Calu3 (cell line): ENCODE results near the gene GNB1L. TPM values are rescaled to one million over a fixed set of nuclear protein-coding genes. Genes with fewer than 3 reads are reported as not detected.

Experiments
- BruUV-seq: library from RNA; stranded (reverse); fragments of 400-500 nt; replicated peaks from 2 replicates; lab custom pipeline; 2021; lab: Mats Ljungman, UMichigan
- CTCF ChIA-PET: fragments of 300-600 bp; sonication (Branson Sonifier 250); formaldehyde crosslinking; loops from one replicate; lab custom pipeline; 2022; ENCODE audit warnings: antibody characterized with exemption; lab: Charles Lee
- DNase-seq: peaks from one replicate; pipeline ENCODE4 v3.0.0; 2022
- H3K27ac Mint-ChIP-seq: one replicate; pipeline ENCODE4 v1.8.0; 2022; ENCODE audit warnings: mixed read lengths; ENCODE audit not compliant: unreplicated experiment
- H3K27me3 Mint-ChIP-seq: one replicate; pipeline ENCODE4 v1.8.0; 2022; ENCODE audit warnings: mixed read lengths; ENCODE audit not compliant: unreplicated experiment
- H3K36me3 Mint-ChIP-seq: one replicate; pipeline ENCODE4 v1.8.0; 2022; ENCODE audit warnings: mild to moderate bottlenecking, moderate library complexity, mixed read lengths; ENCODE audit not compliant: insufficient read depth, unreplicated experiment
- H3K4me1 Mint-ChIP-seq: one replicate; pipeline ENCODE4 v1.8.0; 2022; ENCODE audit warnings: mild to moderate bottlenecking, low read depth, mixed read lengths; ENCODE audit not compliant: unreplicated experiment
- H3K4me3 Mint-ChIP-seq: one replicate; pipeline ENCODE4 v1.8.0; 2022; ENCODE audit warnings: mild to moderate bottlenecking, low read depth, moderate library complexity, mixed read lengths; ENCODE audit not compliant: unreplicated experiment
- H3K9me3 Mint-ChIP-seq: one replicate; pipeline ENCODE4 v1.8.0; 2022; ENCODE audit warnings: low read depth, mixed read lengths; ENCODE audit not compliant: unreplicated experiment
- CTCF ChIP-seq: fragments of 200-600 bp; IDR thresholded peaks from one replicate; pipeline ENCODE4 v1.8.0; 2022; ENCODE audit warnings: antibody characterized with exemption; ENCODE audit not compliant: unreplicated experiment
- intact Hi-C: fragments of 100-400 bp; cut with micrococcal nuclease; formaldehyde crosslinking; loops from one replicate; pipeline ENCODE4 v1.10.0; 2022; ENCODE audit not compliant: unreplicated experiment
- total RNA-seq: library from RNA; stranded (reverse); gene quantifications from 2 replicates; pipeline ENCODE4 v1.2.3, GENCODE V29; 2022

The GNB1L gene
- total RNA-seq, 1 experiment from 2014 or later: 13.0 TPM

GRCh38 chr22:19903031-19903430 is 48.4 kb upstream of the GNB1L start:
- no peaks in the 10 kb centered on the region for H3K4me1 Mint-ChIP-seq
- CTCF ChIA-PET: no interaction called here
- H3K9me3 Mint-ChIP-seq: no peaks in the 10 kb centered on the region
- BruUV-seq: no TSS peak
- no peak overlapping the region for H3K4me3 Mint-ChIP-seq
- H3K27ac Mint-ChIP-seq: no peak overlapping the region
- no peak for DNase-seq
- TF ChIP-seq CTCF: no peak
- intact Hi-C loops: no loop called here
- H3K36me3 Mint-ChIP-seq: no peaks in the 10 kb centered on the region
- no peaks in the 10 kb centered on the region for H3K27me3 Mint-ChIP-seq

DNA sequence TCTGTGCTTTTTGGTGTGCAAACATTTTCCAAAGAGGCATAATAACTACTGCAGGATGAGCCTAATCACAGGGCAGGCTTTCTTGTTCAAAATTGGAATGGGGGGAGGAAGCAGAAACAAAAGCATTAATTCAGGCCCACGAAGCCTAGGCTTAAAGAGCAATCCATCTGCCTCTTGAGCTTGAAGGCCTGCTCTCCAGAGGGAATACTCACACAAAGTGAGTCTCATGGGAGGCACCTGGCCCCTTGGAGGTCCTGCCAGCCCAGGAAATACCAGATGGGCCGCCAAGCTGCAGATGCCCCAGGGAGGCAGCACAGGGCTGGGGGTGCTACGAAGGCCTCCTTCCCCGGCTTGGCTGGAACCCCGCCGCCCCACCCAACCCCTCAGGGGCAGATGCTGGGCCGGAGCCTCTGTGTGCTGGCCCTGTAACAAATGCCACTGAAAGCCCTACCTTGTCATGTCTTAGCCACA is 47.6 kb upstream of the GNB1L start:
- Mint-ChIP-seq H3K4me1 (no peaks in the 10 kb centered on the region), H3K4me3 (no peak overlapping the region), H3K36me3 (no peaks in the 10 kb centered on the region), H3K9me3 (no peaks in the 10 kb centered on the region), H3K27ac (no peak overlapping the region), H3K27me3 (no peaks in the 10 kb centered on the region)
- intact Hi-C loops: no loop called here
- BruUV-seq: no TSS peak
- CTCF ChIA-PET: interaction anchor here (0.6 to 1.0 kb wide), 3 partner anchors 146 to 684 kb away, joined by 3 to 4 read pairs (median 3); no protein-coding TSS in a partner anchor
- DNase-seq: no peak
- TF ChIP-seq CTCF: no peak

- no TSS peak for BruUV-seq
- Mint-ChIP-seq H3K4me3 (no peak overlapping the region), H3K36me3 (no peaks in the 10 kb centered on the region), H3K27ac (no peak overlapping the region), H3K4me1 (no peaks in the 10 kb centered on the region), H3K9me3 (no peaks in the 10 kb centered on the region), H3K27me3 (no peaks in the 10 kb centered on the region)
- intact Hi-C loops: no loop called here
- no peak for TF ChIP-seq CTCF
- no peak for DNase-seq
- CTCF ChIA-PET: interaction anchor here (0.8 to 1.0 kb wide), 2 partner anchors 145 to 685 kb away, joined by 3 to 4 read pairs; no protein-coding TSS in a partner anchor
Measured at GRCh38 chr22:19901577-19902244, 47.0 kb upstream of the GNB1L start.

GRCh38 chr22:19900707-19901436 is 46.2 kb upstream of the GNB1L start:
- BruUV-seq: no TSS peak
- no peak for DNase-seq
- no peaks in the 10 kb centered on the region for H3K9me3 Mint-ChIP-seq
- H3K4me3 Mint-ChIP-seq: no peak overlapping the region
- TF ChIP-seq CTCF: no peak
- H3K27ac Mint-ChIP-seq: no peak overlapping the region
- H3K27me3 Mint-ChIP-seq: no peaks in the 10 kb centered on the region
- no peaks in the 10 kb centered on the region for H3K4me1 Mint-ChIP-seq
- H3K36me3 Mint-ChIP-seq: no peaks in the 10 kb centered on the region
- CTCF ChIA-PET: interaction anchor here (0.6 kb wide), 1 partner anchor 52 kb away, joined by 4 read pairs; no protein-coding TSS in a partner anchor
- intact Hi-C loops: no loop called here
